Panc1 (cell line): ENCODE results near the gene COL11A1. TPM values are rescaled to one million over a fixed set of nuclear protein-coding genes. Genes with fewer than 3 reads are reported as not detected.

Experiments used
- ATAC-seq: fragments of 200-7000 bp; cut with Tn5 transposase; 2 replicates; pipeline ENCODE4 v1.9.1; 2020; ENCODE audit warnings: mild to moderate bottlenecking, moderate library complexity
- BruUV-seq: library from RNA; stranded (reverse); fragments of 400-500 nt; replicated peaks from 2 replicates; lab custom pipeline; 2021; lab: Mats Ljungman, UMichigan
- CTCF ChIA-PET: fragments of 300-600 bp; sonication (Branson Sonifier 250); formaldehyde crosslinking; loops from one replicate; lab custom pipeline; 2022; ENCODE audit warnings: antibody characterized with exemption; lab: Charles Lee
- POLR2A ChIA-PET: fragments of 300-600 bp; sonication (Branson Sonifier 250); formaldehyde crosslinking; loops from one replicate; lab custom pipeline; 2022; ENCODE audit warnings: antibody characterized with exemption; lab: Charles Lee
- DNase-seq: peaks from one replicate; pipeline ENCODE4 v3.0.0-alpha.2; 2010; ENCODE audit warnings: low read depth, low spot score
- H3K27ac ChIP-seq: 2 replicates; pipeline ENCODE4 v1.5.1; 2011; ENCODE audit warnings: mild to moderate bottlenecking, low read length, inconsistent platforms
- H3K27me3 ChIP-seq: fragments of 200-500 bp; sonication (Bioruptor generic); 2 replicates; pipeline ENCODE4 v1.6.0; 2014; ENCODE audit warnings: low read length, inconsistent platforms; ENCODE audit not compliant: control insufficient read depth, insufficient read depth
- H3K36me3 ChIP-seq: fragments of 200-500 bp; sonication (Bioruptor generic); 2 replicates; pipeline ENCODE4 v1.5.1; 2014; ENCODE audit warnings: inconsistent platforms, mild to moderate bottlenecking, low read length, moderate library complexity; ENCODE audit not compliant: control insufficient read depth, insufficient read depth
- H3K4me1 ChIP-seq: 2 replicates; pipeline ENCODE4 v1.5.1; 2011; ENCODE audit warnings: inconsistent platforms, mild to moderate bottlenecking, low read length, moderate library complexity; ENCODE audit not compliant: control insufficient read depth, insufficient read depth
- H3K4me3 ChIP-seq, 2 experiments: 2 replicates each; pipeline ENCODE4 v1.5.1; 2011 to 2012; ENCODE audit warnings: low read depth in 2 of 2, low read length in 2 of 2, mild to moderate bottlenecking in 2 of 2, inconsistent platforms in 1 of 2, moderate library complexity in 1 of 2
- H3K9me3 ChIP-seq: fragments of 200-500 bp; sonication (Bioruptor generic); 2 replicates; pipeline ENCODE4 v1.5.1; 2014; ENCODE audit warnings: low read depth, mild to moderate bottlenecking, inconsistent platforms, low read length, moderate library complexity; ENCODE audit not compliant: control insufficient read depth, insufficient read depth
- POLR2AphosphoS5 ChIP-seq: IDR thresholded peaks from 2 replicates; pipeline ENCODE4 v1.6.1; 2012; ENCODE audit warnings: mild to moderate bottlenecking, low read depth, low read length, moderate library complexity
- SIN3A ChIP-seq: IDR thresholded peaks from 2 replicates; pipeline ENCODE4 v1.6.1; 2012; ENCODE audit warnings: low read depth, mild to moderate bottlenecking, low read length, moderate library complexity, borderline replicate concordance; ENCODE audit not compliant: insufficient read depth
- TCF7L2 ChIP-seq: IDR thresholded peaks from 2 replicates; pipeline ENCODE4 v1.6.1; 2011; ENCODE audit warnings: mild to moderate bottlenecking, low read depth, low read length, inconsistent platforms
- in situ Hi-C: cut with HindIII; loops from 2 replicates; pipeline ENCODE4 v1.10.0; 2016; ENCODE audit warnings: low sequenced_read_pairs, low pct_unique_long_range_greater_than_20kb
- intact Hi-C: fragments of 100-400 bp; cut with micrococcal nuclease; formaldehyde crosslinking; loops from one replicate; pipeline ENCODE4 v1.10.0; 2022; ENCODE audit not compliant: unreplicated experiment
- total RNA-seq: library from RNA; stranded (reverse); gene quantifications from one replicate; pipeline ENCODE4 v1.2.1, GENCODE V29; 2021; ENCODE audit not compliant: unreplicated experiment
- TF ChIP-seq, protein P1 (sequence below): fragments of 450-650 bp; IDR thresholded peaks from 2 replicates; pipeline ENCODE4 v1.5.1; 2017; ENCODE audit warnings: mild to moderate bottlenecking
- TF ChIP-seq, protein P2 (sequence below), 2 experiments: IDR thresholded peaks; 2 replicates each; pipeline ENCODE4 v1.6.1; 2011 to 2012; ENCODE audit warnings: low read depth in 2 of 2, control low read depth in 1 of 2, low read length in 1 of 2, mild to moderate bottlenecking in 1 of 2, moderate library complexity in 1 of 2; ENCODE audit not compliant: insufficient read depth in 1 of 2

Gene COL11A1
- total RNA-seq, 1 experiment from 2014 or later = 106 TPM

DNA sequence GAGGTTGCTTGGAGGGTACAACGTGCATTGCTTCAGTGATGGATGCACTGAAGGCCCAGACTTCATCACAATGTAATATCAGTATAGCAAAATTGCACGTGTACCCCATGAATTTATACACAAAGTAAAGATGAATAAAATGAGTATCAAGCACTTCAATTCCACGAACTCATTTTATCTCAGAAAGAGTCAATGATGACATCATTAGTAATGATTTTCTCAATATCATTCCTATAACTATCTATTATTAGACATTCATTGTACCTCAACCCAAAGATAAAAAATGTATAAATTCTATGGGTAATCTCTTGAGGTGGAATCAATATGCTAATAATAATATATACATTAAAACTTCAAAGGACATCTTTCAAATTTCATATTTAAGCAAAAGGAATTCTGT, 208.4 kb downstream of the COL11A1 start:
- Histone ChIP-seq H3K4me3 (no peak overlapping the region), H3K4me1 (no peaks in the 10 kb centered on the region), H3K9me3 (no peaks in the 10 kb centered on the region), H3K27ac (no peak overlapping the region), H3K36me3 (no peaks in the 10 kb centered on the region; the same call in 1 of the 2 replicates), H3K27me3 (no peaks in the 10 kb centered on the region)
- ChIA-PET POLR2A (no interaction called here), CTCF (no interaction called here)
- DNase-seq = no peak
- intact Hi-C loops (no loop called here), in situ Hi-C loops (no loop called here)
- TF ChIP-seq, protein P1, sequence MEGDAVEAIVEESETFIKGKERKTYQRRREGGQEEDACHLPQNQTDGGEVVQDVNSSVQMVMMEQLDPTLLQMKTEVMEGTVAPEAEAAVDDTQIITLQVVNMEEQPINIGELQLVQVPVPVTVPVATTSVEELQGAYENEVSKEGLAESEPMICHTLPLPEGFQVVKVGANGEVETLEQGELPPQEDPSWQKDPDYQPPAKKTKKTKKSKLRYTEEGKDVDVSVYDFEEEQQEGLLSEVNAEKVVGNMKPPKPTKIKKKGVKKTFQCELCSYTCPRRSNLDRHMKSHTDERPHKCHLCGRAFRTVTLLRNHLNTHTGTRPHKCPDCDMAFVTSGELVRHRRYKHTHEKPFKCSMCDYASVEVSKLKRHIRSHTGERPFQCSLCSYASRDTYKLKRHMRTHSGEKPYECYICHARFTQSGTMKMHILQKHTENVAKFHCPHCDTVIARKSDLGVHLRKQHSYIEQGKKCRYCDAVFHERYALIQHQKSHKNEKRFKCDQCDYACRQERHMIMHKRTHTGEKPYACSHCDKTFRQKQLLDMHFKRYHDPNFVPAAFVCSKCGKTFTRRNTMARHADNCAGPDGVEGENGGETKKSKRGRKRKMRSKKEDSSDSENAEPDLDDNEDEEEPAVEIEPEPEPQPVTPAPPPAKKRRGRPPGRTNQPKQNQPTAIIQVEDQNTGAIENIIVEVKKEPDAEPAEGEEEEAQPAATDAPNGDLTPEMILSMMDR = no peak
- TF ChIP-seq TCF7L2 = no peak
- no peak for TF ChIP-seq SIN3A
- TF ChIP-seq, protein P2, sequence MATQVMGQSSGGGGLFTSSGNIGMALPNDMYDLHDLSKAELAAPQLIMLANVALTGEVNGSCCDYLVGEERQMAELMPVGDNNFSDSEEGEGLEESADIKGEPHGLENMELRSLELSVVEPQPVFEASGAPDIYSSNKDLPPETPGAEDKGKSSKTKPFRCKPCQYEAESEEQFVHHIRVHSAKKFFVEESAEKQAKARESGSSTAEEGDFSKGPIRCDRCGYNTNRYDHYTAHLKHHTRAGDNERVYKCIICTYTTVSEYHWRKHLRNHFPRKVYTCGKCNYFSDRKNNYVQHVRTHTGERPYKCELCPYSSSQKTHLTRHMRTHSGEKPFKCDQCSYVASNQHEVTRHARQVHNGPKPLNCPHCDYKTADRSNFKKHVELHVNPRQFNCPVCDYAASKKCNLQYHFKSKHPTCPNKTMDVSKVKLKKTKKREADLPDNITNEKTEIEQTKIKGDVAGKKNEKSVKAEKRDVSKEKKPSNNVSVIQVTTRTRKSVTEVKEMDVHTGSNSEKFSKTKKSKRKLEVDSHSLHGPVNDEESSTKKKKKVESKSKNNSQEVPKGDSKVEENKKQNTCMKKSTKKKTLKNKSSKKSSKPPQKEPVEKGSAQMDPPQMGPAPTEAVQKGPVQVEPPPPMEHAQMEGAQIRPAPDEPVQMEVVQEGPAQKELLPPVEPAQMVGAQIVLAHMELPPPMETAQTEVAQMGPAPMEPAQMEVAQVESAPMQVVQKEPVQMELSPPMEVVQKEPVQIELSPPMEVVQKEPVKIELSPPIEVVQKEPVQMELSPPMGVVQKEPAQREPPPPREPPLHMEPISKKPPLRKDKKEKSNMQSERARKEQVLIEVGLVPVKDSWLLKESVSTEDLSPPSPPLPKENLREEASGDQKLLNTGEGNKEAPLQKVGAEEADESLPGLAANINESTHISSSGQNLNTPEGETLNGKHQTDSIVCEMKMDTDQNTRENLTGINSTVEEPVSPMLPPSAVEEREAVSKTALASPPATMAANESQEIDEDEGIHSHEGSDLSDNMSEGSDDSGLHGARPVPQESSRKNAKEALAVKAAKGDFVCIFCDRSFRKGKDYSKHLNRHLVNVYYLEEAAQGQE (IDR thresholded peaks at IDR 0.05; ENCODE audit: insufficient read depth in 1 of 2, low read depth in 2 of 2, low read length in 1 of 2) = no peak
- TF ChIP-seq POLR2AphosphoS5 = no peak
- no peak for ATAC-seq
- BruUV-seq = no TSS peak

GRCh38 chr1:102897557-102897956, 210.8 kb downstream of the COL11A1 start:
- ChIA-PET POLR2A (no interaction called here), CTCF (no interaction called here)
- DNase-seq (no peak), ATAC-seq (0 out of 2 replicates have a peak, but pooled peaks have one; percentile 60)
- no peaks in the 10 kb centered on the region; the same call in 1 of the 2 replicates for H3K36me3 ChIP-seq
- 0 out of 2 replicates have a peak overlapping the region, but pooled peaks have one; percentile 39 for H3K27ac ChIP-seq
- in situ Hi-C loops = no loop called here
- no TSS peak for BruUV-seq
- no peaks in the 10 kb centered on the region for H3K4me1 ChIP-seq
- H3K4me3 ChIP-seq = no peak overlapping the region
- no peaks in the 10 kb centered on the region for H3K9me3 ChIP-seq
- intact Hi-C loops = no loop called here
- H3K27me3 ChIP-seq = no peaks in the 10 kb centered on the region
- TF ChIP-seq POLR2AphosphoS5 = no peak
- TF ChIP-seq SIN3A = no peak

- Histone ChIP-seq H3K27ac (no peak overlapping the region), H3K9me3 (no peaks in the 10 kb centered on the region), H3K4me3 (no peak overlapping the region), H3K27me3 (no peaks in the 10 kb centered on the region), H3K4me1 (no peaks in the 10 kb centered on the region), H3K36me3 (no peaks in the 10 kb centered on the region; the same call in 1 of the 2 replicates)
- TF ChIP-seq, protein P1 = no peak
- no peak for TF ChIP-seq TCF7L2
- TF ChIP-seq, protein P2 (IDR thresholded peaks at IDR 0.05; ENCODE audit: insufficient read depth in 1 of 2, low read depth in 2 of 2, low read length in 1 of 2) = no peak
- TF ChIP-seq SIN3A = no peak
- TF ChIP-seq POLR2AphosphoS5 = no peak
- intact Hi-C loops (no loop called here), in situ Hi-C loops (no loop called here)
- ATAC-seq (no peak), DNase-seq (no peak)
- CTCF ChIA-PET = no interaction called here
- no TSS peak for BruUV-seq
- POLR2A ChIA-PET = no interaction called here
These were observed 211.6 kb downstream of the COL11A1 start for GRCh38 chr1:102896771-102897170.
